Umbilical cord (tissue), 2 donors: ENCODE measurements around the gene NCOA7. TPM values are rescaled to one million over a fixed set of nuclear protein-coding genes. Genes with fewer than 3 reads are reported as not detected.
"Not testable (repeated sequence)": the region's sequence is repeated elsewhere in the genome, so short reads cannot be mapped to it uniquely, and the experiment has no call there.

ENCODE experiments used
- DNase-seq: peaks from one replicate; pipeline ENCODE4 v3.0.0-alpha.2; 2015; ENCODE audit warnings: low spot score
- total RNA-seq: library from RNA; depleted of rRNA; stranded (reverse); fragments of >200 nt; gene quantifications from one replicate; pipeline ENCODE4 v1.2.3, GENCODE V29; 2014; ENCODE audit warnings: low replicate concordance; ENCODE audit not compliant: insufficient read depth

Gene NCOA7
- total RNA-seq, 1 donor from 2014 or later, result 31.3 TPM

DNA sequence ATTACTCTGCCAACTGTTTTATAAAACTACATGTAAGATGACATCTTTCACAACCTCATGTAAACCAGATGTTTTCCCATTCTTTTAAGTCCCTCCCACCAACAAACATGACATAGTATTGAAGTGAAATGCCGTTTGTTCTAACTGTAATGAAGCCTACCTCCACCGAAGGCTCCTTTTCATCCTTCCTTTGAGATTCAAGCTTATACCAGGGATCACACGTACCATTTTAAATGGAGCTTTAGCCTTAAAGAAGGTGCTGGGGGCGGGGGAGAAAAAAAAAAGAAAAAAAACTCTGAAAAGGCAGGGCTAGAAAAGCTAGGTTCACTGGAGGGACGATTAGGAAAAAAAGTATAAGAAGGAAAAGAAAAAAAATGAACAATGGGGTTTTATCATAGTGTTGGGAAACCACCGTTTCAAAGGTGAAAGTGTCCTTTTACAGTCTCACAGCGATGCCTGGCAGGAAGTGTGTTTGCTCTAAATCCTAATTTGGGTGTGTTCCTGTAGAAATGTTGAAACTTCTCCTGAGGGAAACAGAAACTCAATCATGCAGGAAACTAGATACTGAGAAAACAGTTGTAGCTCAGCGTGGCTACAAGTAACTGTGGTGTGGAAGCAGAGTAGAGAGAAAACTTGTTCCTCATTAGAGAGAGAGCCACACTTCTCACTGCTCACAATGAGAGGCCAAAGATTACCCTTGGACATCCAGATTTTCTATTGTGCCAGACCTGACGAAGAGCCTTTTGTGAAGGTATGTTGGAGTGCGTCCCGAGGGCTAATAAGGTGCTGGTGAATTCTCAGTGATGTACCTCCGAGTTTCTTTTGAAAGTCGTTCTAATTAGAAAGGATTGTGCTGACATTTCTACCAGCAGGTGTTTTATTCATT lies 128.2 kb downstream of the NCOA7 start:
- DNase-seq, result peak; percentile 55

DNA sequence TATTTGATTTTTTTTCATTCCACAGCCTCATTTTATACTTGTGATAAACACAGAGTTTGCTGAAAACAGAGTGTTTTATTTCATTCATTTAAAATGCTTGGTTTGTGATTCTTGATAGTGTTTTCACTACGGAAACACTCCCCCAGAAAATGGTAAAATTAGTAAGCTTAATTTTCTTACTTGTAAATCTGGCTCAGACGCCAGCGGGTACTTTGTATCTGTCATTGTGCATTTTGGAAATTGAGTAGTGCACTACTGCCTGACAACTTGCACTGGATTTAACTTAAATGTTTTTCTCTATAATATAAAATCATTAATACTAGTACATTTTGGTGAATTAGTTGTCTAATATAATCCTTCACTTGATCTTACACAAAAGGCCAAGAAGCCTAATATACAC lies 128.9 kb downstream of the NCOA7 start:
- no peak for DNase-seq

DNA sequence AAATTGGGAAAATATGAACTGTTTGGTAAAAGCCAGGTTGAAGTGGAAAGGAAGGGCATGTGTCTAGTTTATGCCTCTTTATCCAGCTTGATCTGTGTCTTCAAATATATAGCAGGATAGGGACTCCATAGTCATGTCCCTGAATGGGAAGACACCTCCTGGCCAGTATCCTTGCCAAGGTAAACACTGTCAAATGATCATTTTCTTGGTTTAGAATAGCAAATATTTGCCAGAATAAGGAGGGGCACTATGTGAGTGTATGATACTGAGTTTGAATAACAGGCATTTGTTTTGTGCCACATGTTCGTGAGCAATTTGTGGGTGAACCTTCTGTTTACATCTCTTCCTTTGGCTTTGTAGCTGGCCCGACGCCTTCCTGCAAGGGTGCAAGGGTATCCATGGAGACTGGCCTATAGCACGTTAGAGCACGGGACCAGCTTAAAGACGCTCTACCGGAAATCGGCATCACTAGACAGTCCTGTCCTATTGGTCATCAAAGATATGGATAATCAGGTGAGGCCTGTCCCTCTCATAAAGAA lies 131.6 kb downstream of the NCOA7 start:
- no peak for DNase-seq

DNA sequence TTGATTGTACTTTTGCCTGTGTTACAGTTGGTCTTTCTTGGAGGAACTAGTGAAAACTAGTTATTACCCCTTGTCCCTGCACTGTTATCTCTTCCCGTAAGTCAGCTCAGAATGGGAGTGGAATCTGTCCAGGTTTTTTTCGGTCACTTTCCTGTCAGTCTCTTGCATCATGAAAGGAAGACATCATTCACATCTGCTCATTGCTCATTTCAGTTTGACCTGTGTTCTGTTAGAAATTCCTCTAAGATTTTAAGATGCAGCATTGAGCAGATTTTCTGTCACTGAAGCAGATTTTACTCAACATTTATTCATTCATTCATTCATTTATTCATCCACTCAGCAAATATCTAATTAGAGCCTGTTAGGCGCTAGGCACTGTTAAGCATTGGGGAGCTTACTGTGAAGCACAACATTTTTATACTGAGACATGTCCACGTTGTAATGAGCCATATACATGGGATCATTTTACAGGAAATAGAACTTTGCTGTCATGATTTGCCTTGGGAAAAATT lies 132.7 kb downstream of the NCOA7 start:
- DNase-seq, result no peak

DNA sequence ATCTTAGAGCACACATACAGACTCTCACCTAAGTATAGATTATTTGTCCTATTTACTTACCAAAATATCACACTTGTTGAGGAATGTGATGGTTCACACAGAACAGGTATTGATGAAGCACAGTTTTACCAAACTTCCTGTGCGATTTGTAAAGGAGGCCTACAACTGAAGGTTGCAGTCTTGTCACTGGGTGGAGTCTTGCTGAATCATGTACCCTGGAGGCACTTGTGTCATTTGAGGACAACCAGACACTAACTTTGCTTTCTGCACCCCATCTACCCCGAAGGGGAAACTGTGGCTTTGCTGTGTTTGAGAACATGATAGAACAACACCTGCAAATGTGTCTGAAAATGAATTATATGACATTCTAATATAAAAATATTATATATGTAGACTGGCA lies 133.4 kb downstream of the NCOA7 start:
- DNase-seq, result peak; percentile 30

DNA sequence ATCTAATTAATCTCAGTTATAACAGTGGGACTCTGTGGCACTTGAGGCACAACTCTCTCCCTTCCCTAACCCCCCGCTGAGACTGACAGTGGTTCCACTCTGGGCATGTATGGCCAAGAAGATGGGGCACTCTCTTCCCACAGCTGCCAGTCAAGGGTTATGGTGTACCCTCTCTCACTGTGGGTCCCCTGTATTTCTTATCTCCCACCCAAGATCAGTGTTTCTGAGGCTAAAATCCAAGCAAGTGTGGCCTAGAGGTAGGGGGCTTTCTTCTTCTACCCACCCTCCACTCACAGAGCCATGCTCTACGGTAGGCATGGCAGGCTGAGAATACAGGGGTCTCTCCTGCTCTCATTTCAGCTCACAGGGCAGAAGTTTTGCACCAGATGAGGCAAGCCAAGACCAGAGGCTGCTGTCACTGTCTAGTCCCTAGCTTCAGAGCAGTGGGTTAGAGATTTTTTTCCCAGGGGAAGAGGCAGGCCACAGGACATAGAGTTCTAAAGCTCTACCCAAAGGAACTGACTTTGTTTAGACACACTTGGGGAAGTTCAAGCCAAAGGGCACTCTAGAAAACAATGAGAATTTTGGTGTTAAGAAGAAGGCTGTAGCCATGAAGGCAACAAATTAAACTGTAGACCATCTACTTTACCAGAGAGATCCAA lies 134.1 kb downstream of the NCOA7 start:
- no peak for DNase-seq

DNA sequence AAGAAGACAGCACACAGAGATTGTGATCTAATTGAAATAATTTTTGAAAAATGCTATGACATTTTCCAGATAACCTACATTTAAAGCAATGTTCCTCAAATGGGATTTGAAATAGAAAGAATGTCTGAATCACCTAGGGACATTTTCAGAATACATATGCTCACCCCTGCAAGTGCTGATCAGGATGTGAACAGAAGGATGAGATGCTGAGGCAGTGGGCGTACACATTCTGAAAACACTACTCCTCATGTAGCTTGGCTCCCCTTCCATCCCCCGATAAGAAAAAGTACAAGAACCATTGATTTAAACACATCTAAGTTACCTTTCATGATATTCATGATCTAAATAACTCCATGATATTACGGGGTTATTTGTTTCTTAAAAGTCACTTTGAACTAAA lies 136.0 kb downstream of the NCOA7 start:
- no peak for DNase-seq

DNA sequence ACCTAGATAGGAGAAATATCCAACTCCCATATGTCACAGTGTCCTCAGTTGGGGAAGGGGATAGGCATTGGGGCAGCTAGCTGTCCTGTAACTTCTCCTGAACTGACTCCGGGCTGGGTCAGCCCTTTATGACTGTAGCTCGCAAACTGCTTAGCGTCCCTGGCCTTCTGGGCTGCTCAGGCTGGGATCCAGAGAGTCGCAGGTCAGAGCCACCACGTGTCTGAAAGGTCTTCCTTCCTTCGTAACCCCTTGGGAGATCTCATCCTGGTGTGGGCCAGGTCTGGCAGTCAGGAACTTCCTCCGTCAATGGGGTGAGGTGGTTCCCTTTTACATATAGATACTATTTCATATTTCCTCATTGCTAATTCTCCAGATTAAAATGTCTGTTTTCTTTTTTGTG lies 137.0 kb downstream of the NCOA7 start:
- DNase-seq, result no peak

DNA sequence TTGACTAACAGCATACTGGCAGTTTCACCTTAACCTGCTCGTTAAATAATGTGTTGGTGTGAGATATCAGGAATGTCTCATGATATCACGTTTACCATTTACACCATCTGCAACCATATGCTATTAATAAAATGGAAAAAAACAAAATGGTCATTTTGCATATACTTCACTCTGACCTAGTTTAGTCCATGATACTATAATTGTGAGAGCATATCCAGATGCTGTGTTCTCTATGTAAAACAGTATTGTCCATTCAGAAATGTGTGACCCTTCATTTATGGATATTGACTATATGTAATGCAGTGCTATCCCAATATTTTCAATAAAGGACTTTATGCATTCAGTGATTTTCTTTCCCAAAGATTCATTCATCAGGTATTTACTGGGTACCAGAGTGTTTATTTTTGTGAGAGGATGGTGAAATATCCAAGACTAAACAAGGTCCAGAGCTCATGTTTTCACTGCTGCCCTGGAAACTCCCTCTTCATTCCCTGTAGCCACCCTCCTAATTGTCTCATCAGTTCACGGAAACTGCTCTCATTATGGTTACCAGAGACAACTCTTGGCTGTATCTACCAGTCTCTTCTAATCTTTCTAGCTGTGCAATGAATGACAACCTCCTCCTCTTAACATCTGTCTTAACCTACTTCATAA lies 140.1 kb downstream of the NCOA7 start:
- no peak for DNase-seq

DNA sequence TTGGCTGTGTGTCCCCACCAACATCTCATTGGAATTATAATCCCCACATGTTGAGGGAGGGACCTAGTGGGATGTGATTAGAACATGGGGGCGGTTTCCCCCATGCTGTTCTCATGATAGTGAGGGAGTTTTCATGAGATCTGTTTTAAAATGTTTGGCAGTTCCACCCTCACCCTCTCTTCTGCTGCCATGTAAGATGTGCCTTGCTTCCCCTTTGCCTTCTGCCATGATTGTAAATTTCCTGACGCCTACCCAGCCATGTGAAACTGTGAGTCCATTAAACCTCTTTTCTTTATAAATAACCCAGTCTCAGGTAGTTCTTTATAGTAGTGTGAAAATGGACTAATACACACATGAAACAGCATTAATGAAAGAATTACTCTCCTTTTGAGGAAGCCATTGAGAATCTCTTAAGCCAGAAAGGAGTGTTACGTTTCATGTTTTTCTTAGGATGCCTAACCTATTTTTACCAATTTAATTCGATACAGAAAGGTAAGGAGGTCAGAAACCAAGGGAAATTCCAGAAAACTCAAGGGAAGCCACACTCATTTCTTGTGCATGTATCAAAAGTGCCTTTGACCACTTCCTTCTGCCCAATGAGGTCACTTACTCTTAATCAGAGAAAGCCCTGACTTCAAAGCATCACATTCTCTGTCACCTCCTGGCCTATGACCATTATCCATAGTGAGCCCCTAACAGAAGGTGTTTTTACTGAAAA lies 141.1 kb downstream of the NCOA7 start:
- no peak for DNase-seq

DNA sequence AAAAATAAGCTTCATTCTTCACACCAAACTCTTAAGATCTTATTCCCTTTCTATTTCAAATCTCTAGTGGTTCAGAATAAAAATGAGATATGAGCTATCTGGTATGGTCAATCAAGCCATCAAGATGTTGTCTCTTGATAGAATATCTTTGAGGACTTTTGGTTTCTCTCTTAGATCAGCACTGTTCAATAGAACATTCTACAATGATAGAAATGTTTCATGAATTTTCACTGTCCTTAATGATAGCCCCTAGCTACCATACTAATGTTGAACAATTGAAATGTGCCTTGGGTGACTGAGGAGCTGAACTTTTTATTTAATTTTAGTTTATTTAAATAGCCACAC lies 141.7 kb downstream of the NCOA7 start:
- no peak for DNase-seq

DNA sequence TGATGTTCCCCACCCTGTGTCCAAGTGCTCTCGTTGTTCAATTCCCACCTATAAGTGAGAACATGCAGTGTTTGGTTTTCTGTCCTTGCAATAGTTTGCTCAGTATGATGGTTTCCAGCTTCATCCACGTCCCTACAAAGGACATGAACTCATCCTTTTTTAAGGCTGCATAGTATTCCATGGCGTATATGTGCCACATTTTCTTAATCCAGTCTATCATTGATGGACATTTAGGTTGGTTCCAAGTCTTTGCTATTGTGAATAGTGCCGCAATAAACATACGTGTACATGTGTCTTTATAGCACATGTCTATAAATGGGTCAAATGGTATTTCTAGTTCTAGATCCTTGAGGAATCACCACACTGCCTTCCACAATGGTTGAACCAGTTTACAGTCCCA lies 144.8 kb downstream of the NCOA7 start:
- not testable (repeated sequence) for DNase-seq

DNA sequence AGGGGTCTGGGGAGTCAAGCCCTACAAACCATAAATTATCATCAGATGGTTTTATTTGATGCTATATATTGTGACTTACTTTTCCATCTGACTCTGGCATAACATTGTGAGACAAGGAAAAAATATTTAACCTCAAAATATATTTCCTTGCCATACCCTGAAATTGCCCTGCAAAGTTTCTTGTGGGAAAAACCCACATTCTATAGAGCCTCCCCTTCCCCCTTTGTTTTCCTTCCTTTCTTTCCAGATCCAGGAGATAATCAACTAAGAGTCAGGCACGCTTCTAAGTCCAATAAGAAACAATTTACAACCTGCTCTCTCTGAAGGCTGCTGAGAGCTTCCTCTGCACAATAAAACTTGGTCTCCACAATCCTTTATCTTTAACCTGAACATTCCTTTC lies 148.3 kb downstream of the NCOA7 start:
- no peak for DNase-seq

DNA sequence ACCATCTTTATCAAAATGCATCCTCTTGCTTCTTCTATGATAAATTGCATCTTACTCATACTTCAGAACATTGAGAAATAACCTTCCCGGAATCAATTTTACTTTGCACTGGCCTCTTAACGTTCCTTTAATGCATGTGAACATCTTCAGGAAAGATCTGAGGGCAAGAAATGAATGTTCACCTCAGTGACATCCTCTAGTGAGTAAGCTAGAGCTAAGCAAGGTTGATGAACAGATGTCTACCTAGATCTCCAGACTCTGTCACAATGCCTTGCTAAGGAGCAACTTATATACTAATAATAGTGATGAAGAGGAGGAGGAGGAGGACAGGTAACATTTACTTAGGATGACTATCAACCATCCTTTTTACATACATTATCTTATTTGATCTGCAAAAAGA lies 149.0 kb downstream of the NCOA7 start:
- DNase-seq, result no peak

DNA sequence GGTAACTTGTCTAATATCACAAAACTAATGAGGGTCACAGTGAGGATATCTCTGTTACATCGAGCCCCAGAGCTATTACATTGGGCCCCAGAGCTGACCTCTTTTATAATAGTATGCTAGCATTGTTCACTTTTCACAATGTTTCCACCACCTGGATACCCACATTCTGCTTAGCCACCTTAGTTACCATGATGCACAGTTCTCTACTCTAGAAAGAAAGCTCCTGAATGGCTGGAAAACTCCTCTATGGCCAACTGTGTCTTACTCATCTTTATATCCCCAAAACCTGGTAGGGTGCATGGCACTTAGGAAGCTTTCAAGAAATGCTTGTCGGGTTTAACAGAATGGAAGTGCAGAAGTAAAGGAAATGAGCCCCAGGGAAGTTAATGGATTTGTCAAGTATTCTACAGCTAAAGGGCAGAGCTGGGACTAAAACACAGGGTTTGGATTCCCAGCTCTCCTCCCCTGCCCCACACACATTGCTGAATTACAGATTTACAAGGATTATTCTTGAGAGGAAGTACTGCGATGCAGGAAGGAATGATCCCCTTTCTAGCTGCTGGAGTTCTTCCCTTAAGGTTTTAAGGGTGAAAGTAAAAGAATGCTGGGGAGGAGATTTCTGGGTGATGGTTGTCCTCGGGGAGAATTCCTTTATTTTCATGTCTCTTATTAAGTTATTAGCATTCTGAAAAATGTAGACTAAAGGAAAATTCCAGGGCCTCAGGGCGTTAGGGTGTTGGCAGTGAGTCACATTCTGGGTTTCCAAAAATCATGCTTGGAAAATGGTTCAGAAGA lies 149.7 kb downstream of the NCOA7 start:
- peak; percentile 20 for DNase-seq

DNA sequence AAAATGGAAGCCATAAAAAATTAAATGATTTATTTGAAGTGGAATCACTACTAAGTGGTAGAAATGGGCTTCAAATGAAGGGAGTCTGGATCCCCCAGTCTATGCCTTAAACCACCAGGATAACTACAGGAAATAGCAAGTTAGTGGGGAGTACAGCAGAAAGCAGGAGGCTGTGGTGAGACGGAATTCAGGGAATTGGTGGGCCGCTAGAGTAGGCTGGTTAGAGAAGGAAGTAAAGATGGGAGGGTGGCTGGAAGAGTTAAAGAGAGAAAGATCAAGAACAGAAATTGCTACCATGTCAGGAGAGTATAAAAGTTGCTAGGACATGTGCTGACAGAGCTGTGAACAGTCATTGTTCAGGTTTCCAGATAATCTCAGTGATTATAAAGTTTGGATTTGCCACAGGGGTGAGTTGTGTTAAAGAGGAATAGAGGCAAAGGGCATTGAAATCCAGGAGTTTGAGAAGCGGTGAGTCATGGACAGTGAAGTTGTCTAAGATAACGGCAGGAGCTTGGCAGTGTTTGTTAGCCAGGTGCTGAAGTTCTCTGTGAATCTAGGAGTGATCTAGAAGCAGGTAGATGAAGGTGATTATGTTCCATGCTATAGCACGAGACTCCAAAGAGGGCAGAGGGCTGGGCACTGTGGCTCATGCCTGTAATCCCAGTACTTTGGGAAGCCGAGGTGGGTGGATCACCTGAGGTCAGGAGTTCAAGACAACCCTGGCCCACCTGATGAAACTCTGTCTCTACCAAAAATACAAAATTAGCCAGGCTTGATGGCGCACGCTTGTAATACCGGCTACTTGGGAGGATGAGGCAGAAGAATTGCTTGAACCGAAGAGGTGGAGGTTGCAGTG lies 152.1 kb downstream of the NCOA7 start:
- DNase-seq, result no peak

DNA sequence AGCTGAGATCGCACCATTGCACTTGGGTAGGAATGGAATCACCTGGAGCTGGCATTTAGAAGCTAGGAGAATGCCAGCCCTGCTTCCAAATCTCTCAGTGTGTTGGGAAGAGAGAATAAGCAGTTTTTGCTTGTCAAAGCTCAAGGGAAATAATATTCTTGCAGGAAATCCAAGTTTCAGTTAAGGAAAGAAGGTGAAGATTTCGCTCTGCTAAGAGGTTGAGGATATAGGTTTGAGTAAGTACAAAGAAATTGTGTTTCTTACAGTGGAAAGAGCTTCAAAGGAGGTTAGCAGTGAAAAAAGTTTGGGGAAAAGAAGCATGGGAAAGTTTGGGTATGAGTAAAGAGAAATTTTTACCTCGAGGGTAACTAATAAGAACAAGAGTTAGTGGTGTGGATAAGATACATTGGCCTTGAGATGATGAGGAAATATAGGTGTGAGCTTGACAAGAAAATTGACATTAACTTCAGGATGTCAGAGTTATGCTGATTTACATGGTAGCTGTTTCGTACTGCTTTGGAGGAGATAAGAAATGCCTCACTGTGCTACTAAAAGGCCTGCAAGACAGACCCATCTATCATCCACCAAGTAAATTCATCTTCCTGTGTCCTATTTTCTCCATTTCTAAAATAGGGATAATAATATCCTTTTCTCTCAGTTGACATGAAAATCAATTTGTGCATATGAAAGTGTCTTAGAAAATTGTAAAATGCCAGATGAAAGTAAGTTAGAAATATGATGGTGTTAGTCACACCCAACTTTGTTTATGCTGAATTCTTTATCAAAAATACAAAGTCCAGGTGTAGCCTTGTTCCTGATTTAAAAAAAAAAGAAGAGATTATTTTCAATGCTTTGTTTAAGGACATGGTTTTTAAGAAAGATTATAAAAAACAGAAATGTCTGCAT lies 153.0 kb downstream of the NCOA7 start:
- no peak for DNase-seq

DNA sequence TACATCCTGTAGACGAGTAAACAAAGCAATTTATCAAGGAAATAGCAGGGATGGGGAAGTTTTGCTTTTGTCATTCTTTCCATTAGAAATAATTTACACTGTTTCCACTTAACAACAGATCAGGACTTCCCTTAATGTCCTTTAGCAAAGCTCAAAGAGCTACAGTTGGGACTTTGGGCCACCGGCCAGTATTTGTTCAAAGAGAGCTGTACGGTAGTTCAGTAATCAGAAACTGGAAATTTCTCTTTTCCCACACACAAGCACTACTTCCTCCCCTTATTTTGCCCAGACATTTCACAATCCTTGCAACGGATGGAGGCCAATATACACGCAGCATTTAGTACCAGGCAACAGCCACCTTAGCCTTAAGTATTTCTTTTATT lies 153.7 kb downstream of the NCOA7 start:
- peak; percentile 79 for DNase-seq

DNA sequence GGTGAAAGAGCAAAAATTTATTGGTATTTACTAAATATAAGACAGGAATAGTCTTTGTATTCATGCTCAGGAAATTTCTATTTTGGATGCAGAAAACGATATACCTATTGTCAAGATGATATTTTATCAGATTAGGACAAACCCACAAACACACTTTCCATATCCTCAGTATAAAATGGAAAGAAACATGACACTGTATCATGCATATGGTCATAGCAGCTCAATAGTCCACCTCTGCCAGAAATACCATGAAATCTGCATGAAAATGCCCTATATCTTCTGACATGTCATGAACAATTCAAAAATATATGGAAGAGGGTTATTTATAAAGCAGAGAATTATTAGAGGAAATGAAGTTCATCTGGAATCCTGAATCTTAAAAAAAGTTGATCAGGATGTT lies 154.1 kb downstream of the NCOA7 start:
- no peak for DNase-seq
